NCI-H82 (cell line): Measurements from ENCODE around the gene PKP4.

Source experiments
- DNase-seq: peaks from one replicate; lab custom pipeline; 2025; lab: John Stamatoyannopoulos, UW

The PKP4 gene

GRCh38 chr2:158497486-158497885, 40.7 kb downstream of the PKP4 start:
- no peak for DNase-seq

- DNase-seq = no peak
These were observed 41.4 kb downstream of the PKP4 start for GRCh38 chr2:158498043-158498748.

- peak; percentile 18 for DNase-seq
These were observed 42.0 kb downstream of the PKP4 start for GRCh38 chr2:158498749-158499136.

GRCh38 chr2:158499383-158499782, 42.6 kb downstream of the PKP4 start:
- no peak for DNase-seq

GRCh38 chr2:158500333-158500732, 43.6 kb downstream of the PKP4 start:
- no peak for DNase-seq

- no peak for DNase-seq
These were observed 44.5 kb downstream of the PKP4 start for GRCh38 chr2:158501301-158501700.

GRCh38 chr2:158502974-158503373, 46.2 kb downstream of the PKP4 start:
- no peak for DNase-seq

- DNase-seq = no peak
These were observed 47.3 kb downstream of the PKP4 start for GRCh38 chr2:158504088-158504487.

- peak; percentile 58 for DNase-seq
These were observed 48.7 kb downstream of the PKP4 start for GRCh38 chr2:158505448-158505934.

- peak; percentile 16 for DNase-seq
These were observed 50.4 kb downstream of the PKP4 start for GRCh38 chr2:158507141-158507540.

- DNase-seq = no peak
These were observed 50.9 kb downstream of the PKP4 start for GRCh38 chr2:158507679-158508078.

GRCh38 chr2:158509928-158510797, 53.4 kb downstream of the PKP4 start:
- no peak for DNase-seq

- no peak for DNase-seq
These were observed 54.1 kb downstream of the PKP4 start for GRCh38 chr2:158510887-158511286.

- no peak for DNase-seq
These were observed 55.0 kb downstream of the PKP4 start for GRCh38 chr2:158511706-158512105.

- DNase-seq = no peak
These were observed 55.6 kb downstream of the PKP4 start for GRCh38 chr2:158512323-158512722.

- DNase-seq = no peak
These were observed 57.1 kb downstream of the PKP4 start for GRCh38 chr2:158513841-158514240.

- peak; percentile 71 for DNase-seq
These were observed 61.3 kb downstream of the PKP4 start for GRCh38 chr2:158518084-158518483.

- DNase-seq = no peak
These were observed 62.7 kb downstream of the PKP4 start for GRCh38 chr2:158519481-158519880.

GRCh38 chr2:158529379-158530259, 72.9 kb downstream of the PKP4 start:
- DNase-seq = no peak

- DNase-seq = no peak
These were observed 74.1 kb downstream of the PKP4 start for GRCh38 chr2:158530829-158531228.

GRCh38 chr2:158533009-158533408, 76.3 kb downstream of the PKP4 start:
- DNase-seq = no peak
